HG02840 (cell line): Measurements from ENCODE around the gene RRP15.

Source experiments
- ATAC-seq: cut with Tn5 transposase; IDR thresholded peaks from one replicate; pipeline ENCODE4 v1.9.1; 2021; ENCODE audit warnings: mild to moderate bottlenecking, moderate library complexity, moderate number of reproducible peaks; ENCODE audit not compliant: unreplicated experiment, low FRiP score

Gene RRP15

GRCh38 chr1:218382261-218382660 is 97.2 kb downstream of the RRP15 start:
- no peak for ATAC-seq

- no peak for ATAC-seq
These were observed 98.0 kb downstream of the RRP15 start for GRCh38 chr1:218383051-218383450.

GRCh38 chr1:218383681-218384080 is 98.6 kb downstream of the RRP15 start:
- ATAC-seq, result no peak

- ATAC-seq, result no peak
These were observed 99.5 kb downstream of the RRP15 start for GRCh38 chr1:218384581-218384993.
